C4-2B (cell line): Measurements from ENCODE around the gene LANCL1.

Experiments used
- CTCF ChIP-seq: fragments of 450-650 bp; conservative IDR thresholded peaks from 2 replicates; pipeline ENCODE4 v1.5.1; 2017; ENCODE audit warnings: mild to moderate bottlenecking
- ZFX ChIP-seq: fragments of 450-650 bp; IDR thresholded peaks from 2 replicates; pipeline ENCODE4 v1.6.1; 2017

DNA sequence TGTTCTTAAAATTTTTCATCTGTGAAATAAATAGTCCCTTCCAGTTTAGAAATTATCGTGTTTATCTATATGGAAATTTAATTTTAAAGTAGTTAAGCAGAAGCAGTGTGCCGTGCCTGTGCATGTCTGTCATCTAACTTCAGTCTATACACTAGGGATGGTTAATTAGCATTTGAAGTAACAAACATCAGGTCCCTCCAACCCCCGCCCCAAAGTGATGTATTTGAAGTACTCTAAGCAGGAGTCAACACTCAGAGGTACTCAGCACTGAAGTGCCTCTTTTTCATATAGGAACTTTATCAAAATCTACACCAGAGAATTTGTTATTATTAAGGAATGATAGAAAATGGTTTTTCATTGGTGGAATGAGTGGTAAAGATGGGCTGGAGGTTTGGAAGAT is 33.0 kb downstream of the LANCL1 start:
- TF ChIP-seq CTCF (no peak), ZFX (no peak)
